PC-3 (cell line): Measurements from ENCODE around the gene GALNS.

ENCODE experiments used
- CTCF ChIP-seq: fragments of 300-600 bp; sonication (generic); conservative IDR thresholded peaks from 2 replicates; pipeline ENCODE4 v1.5.1; 2017; ENCODE audit warnings: antibody characterized with exemption, low read depth, mild to moderate bottlenecking, low read length
- EZH2 ChIP-seq: fragments of 300-600 bp; sonication (generic); IDR thresholded peaks from one replicate; pipeline ENCODE4 v1.6.1; 2017; ENCODE audit warnings: antibody characterized with exemption, mild to moderate bottlenecking, low read length; ENCODE audit not compliant: unreplicated experiment
- EZH2phosphoT487 ChIP-seq: fragments of 300-600 bp; sonication (generic); IDR thresholded peaks from 2 replicates; pipeline ENCODE4 v1.6.1; 2018; ENCODE audit warnings: mild to moderate bottlenecking, antibody characterized with exemption, low read length, borderline replicate concordance

GRCh38 chr16:88842806-88843205 lies 13.9 kb downstream of the GALNS start:
- TF ChIP-seq CTCF (no peak), EZH2 (no peak), EZH2phosphoT487 (no peak)
